Measurements from ENCODE around the gene STYXL2. TPM values are rescaled to one million over a fixed set of nuclear protein-coding genes. Genes with fewer than 3 reads are reported as not detected.

The STYXL2 gene
- total and polyA plus RNA-seq, 2 of the 8 experiments (the other 6 are each of a cell fraction or from before 2014, with no cell fraction given), result 0.09 to 0.22 TPM

DNA sequence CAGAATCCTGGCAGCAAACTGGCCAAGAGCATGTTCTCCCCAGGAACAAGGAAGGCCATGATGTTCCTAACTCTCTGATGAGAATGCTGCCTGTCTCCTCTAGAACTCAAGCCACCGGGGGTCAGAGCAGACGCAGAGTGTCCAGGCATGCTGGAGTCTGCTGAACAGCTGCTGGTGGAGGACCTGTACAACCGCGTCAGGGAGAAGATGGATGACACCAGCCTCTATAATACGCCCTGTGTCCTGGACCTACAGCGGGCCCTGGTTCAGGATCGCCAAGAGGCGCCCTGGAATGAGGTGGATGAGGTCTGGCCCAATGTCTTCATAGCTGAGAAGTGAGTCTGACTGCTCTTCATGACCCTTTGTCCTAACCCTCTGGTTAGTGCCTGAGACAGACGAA is 23.4 kb downstream of the STYXL2 start:
- Histone ChIP-seq H3K14ac (ENCODE audit: insufficient read length) (no peak overlapping the region), H3K4me1 (replicated peaks in 1 of 4; ENCODE audit: control insufficient read depth in 3 of 4, insufficient read depth in 4 of 4, low read length in 3 of 4) (peaks cover 0 to 13% (median 3%) of the 10 kb centered on the region in 4 experiments; a peak in 5 of 7 replicates), H3K79me1 (ENCODE audit: low read depth, low read length) (no peaks in the 10 kb centered on the region), H3K27ac (ENCODE audit: low read depth, low read length) (no peak overlapping the region), H3K18ac (ENCODE audit: extremely low read depth, low read length) (no peak overlapping the region), H3K23ac (ENCODE audit: insufficient read length) (no peak overlapping the region), H3K27me3 (replicated peaks in 1 of 4; ENCODE audit: control insufficient read depth in 3 of 4, extremely low read depth in 1 of 4, insufficient read depth in 3 of 4, low read length in 3 of 4) (no peaks in the 10 kb centered on the region; a peak in 2 of 7 replicates), H4K5ac (ENCODE audit: insufficient read length, low read depth, low read length) (no peak overlapping the region), H3K9me3 (ENCODE audit: insufficient read depth in 2 of 2, low read depth in 1 of 2, low read length in 1 of 2) (no peaks in the 10 kb centered on the region), H4K8ac (ENCODE audit: extremely low read depth, insufficient read depth, low read length) (no peak overlapping the region), H3K4me2 (ENCODE audit: insufficient read depth in 1 of 2, low read depth in 2 of 2, low read length in 2 of 2) (no peak overlapping the region), H3K4ac (replicated peaks; ENCODE audit: insufficient read length, low read depth, low read length) (no peak overlapping the region), H3K56ac (replicated peaks; ENCODE audit: insufficient read length, low read depth, low read length) (no peak overlapping the region), H4K20me1 (replicated peaks in 1 of 2; ENCODE audit: control insufficient read depth in 1 of 2, insufficient read depth in 2 of 2, low read length in 2 of 2) (no peaks in the 10 kb centered on the region), H2BK12ac (ENCODE audit: low read depth, low read length) (peak overlapping the region; percentile 11; the same call in 1 of the 2 replicates), H2AFZ (ENCODE audit: low read length) (no peak overlapping the region), H4K91ac (replicated peaks; ENCODE audit: insufficient read length, low read length) (peak overlapping the region; percentile 29), H3K23me2 (ENCODE audit: low read depth, low read length) (peaks cover 7% of the 10 kb centered on the region), H3K79me2 (ENCODE audit: control insufficient read depth in 1 of 2, insufficient read depth in 2 of 2, low read length in 2 of 2) (no peaks in the 10 kb centered on the region), H3K36me3 (ENCODE audit: control insufficient read depth in 2 of 4, insufficient read depth in 4 of 4, low read length in 3 of 4) (no peaks in the 10 kb centered on the region), H2BK5ac (ENCODE audit: low read depth, low read length) (no peak overlapping the region), H2AK5ac (ENCODE audit: low read depth, low read length) (no peak overlapping the region), H2BK120ac (replicated peaks; ENCODE audit: low read depth, low read length) (no peak overlapping the region), H3K4me3 (ENCODE audit: extremely low read depth in 1 of 4, insufficient read depth in 2 of 4, low read depth in 3 of 4, low read length in 4 of 4) (no peak overlapping the region), H3K9ac (replicated peaks in 1 of 4; ENCODE audit: extremely low read depth in 1 of 4, low read depth in 3 of 4, low read length in 3 of 4) (no peak overlapping the region), H2BK20ac (ENCODE audit: low read length) (no peak overlapping the region), H2BK15ac (ENCODE audit: low read length) (no peak overlapping the region)
- ChIA-PET POLR2A (ENCODE audit: partially characterized antibody) (interaction anchor here (1.5 kb wide), 1 partner anchor 103 kb away, joined by 5 read pairs; the partner anchor contains the start of gene POU2F1), CTCF (ENCODE audit: partially characterized antibody) (interaction anchor here (0.7 to 1.7 kb wide), 5 partner anchors 10 to 292 kb away, joined by 3 to 5 read pairs (median 4); no protein-coding TSS in a partner anchor)
- no peak for FAIRE-seq
- WGBS, 2 experiments (ENCODE audit: extremely low coverage in 1 of 2, insufficient coverage in 1 of 2, insufficient read length in 1 of 2, insufficient replicate concordance in 2 of 2, low coverage in 1 of 2, low lambda C conversion rate in 2 of 2, missing lambda C conversion rate in 1 of 2), result 80% methylated on average over 9 of the region's 9 CpGs; no CpG with 5 or more reads in 1 of the 2 experiments
- no peak for DNase-seq (ENCODE audit: low read depth in 1 of 2, low spot score in 2 of 2)
